ENCODE results near the gene AFDN.

- TF ChIP-seq POLR2A (IDR thresholded peaks at IDR 0.05) (no peak), CTCF (IDR thresholded peaks at IDR 0.05) (no peak), EP300 (IDR thresholded peaks at IDR 0.05) (no peak)
Observed at GRCh38 chr6:167779993-167780655, 46.6 kb upstream of the AFDN start.
